Activated CD4-positive, alpha-beta T cell treated with anti-CD3 and anti-CD28 coated beads, Interleukin-2, amount 10 ng/mL, durations not matched to agents 24 days and 14 days (primary cell): ENCODE measurements around the gene CRP. TPM values are rescaled to one million over a fixed set of nuclear protein-coding genes. Genes with fewer than 3 reads are reported as not detected.

Source experiments
- DNase-seq: peaks from one replicate; pipeline ENCODE4 v3.0.0; 2022
- H3K27ac Mint-ChIP-seq: one replicate; pipeline ENCODE4 v1.8.0; 2022; ENCODE audit warnings: mild to moderate bottlenecking, mixed read lengths
- H3K27me3 Mint-ChIP-seq: one replicate; pipeline ENCODE4 v1.8.0; 2022; ENCODE audit warnings: mixed read lengths
- H3K36me3 Mint-ChIP-seq: one replicate; pipeline ENCODE4 v1.8.0; 2022; ENCODE audit warnings: low read depth, mild to moderate bottlenecking, mixed read lengths
- H3K4me1 Mint-ChIP-seq: one replicate; pipeline ENCODE4 v1.8.0; 2021; ENCODE audit warnings: mixed read lengths
- H3K4me3 Mint-ChIP-seq: one replicate; pipeline ENCODE4 v1.8.0; 2022; ENCODE audit warnings: mild to moderate bottlenecking, moderate library complexity, mixed read lengths
- H3K9me3 Mint-ChIP-seq: one replicate; pipeline ENCODE4 v1.8.0; 2021; ENCODE audit warnings: mixed read lengths
- intact Hi-C: fragments of 100-400 bp; cut with micrococcal nuclease; formaldehyde crosslinking; loops from one replicate; pipeline ENCODE4 v1.15.1; 2023
- total RNA-seq: library from RNA; stranded (reverse); gene quantifications from 2 replicates; pipeline ENCODE4 v1.2.3, GENCODE V29; 2022

Gene CRP
- total RNA-seq, 1 donor from 2014 or later = not detected

DNA sequence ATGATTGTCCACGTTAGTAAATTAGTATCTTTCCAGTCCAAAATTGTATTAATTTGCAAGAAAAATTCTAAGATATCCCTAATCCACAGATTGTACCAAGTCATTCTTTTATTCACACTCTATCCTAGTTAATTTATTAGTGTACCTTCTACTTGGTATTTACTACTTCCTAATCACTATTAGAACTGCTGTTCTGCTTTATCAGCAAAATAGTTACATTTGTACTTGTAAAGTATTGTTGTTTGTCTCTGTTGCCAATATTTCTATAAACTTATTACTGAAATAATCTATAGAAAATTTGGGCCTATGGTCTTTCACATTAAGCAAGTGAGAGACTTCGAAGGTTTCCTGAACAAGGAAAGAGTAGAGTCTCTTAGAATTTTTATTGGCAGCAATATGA, 5.6 kb upstream of the CRP start:
- Mint-ChIP-seq H3K4me3 (no peak overlapping the region), H3K9me3 (peaks cover 14% of the 10 kb centered on the region), H3K36me3 (peaks cover 2% of the 10 kb centered on the region), H3K27me3 (no peaks in the 10 kb centered on the region), H3K27ac (no peak overlapping the region), H3K4me1 (no peaks in the 10 kb centered on the region)
- no peak for DNase-seq
- intact Hi-C loops = no loop called here

DNA sequence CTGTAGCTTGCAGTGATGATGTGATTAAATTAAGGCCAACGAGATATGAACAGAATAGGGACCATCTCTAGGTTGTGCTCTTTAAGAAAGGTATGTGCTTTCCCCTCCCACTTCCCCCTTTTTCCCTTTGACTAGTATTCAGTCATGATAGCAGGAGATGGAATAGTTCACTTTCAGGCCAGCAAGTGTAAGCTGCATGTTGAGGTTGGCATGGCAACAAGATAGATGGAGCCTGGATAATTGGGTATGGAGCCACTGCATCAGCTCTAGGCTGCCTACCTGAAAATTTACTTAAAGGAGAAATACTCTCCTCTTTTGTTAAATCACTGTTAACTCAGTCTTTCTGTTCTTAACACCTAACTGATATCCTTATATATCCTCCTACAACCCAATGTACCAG, 1.5 kb upstream of the CRP start:
- H3K27ac Mint-ChIP-seq = no peak overlapping the region

DNA sequence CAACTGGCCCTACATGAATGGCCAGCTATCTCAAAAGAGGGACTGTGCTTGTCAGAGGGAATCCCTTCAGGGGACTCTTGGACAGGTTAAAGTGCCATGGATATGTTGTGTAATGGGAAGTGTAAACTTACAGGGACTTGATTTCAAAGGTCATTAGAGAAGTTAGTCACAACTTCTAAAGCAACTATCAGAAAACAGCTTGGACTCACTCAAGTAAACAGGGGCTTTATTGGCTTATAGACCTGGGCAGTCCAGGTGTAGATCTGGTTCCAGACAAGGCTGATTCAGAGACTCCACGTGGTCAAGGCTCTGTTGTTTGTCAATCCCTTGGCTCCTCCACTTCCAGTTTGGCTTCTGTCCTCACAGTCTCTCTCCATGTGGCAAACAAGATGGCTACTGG, 2.3 kb downstream of the CRP start:
- H3K36me3 Mint-ChIP-seq = no peaks in the 10 kb centered on the region
- DNase-seq = no peak
- no peaks in the 10 kb centered on the region for H3K4me1 Mint-ChIP-seq
- intact Hi-C loops = no loop called here
- H3K9me3 Mint-ChIP-seq = no peaks in the 10 kb centered on the region
- H3K4me3 Mint-ChIP-seq = no peak overlapping the region
- no peaks in the 10 kb centered on the region for H3K27me3 Mint-ChIP-seq
- no peak overlapping the region for H3K27ac Mint-ChIP-seq

More for the DNA sequence above, 1.5 kb upstream of the CRP start:
- no peak overlapping the region for H3K4me3 Mint-ChIP-seq
- H3K27me3 Mint-ChIP-seq = no peaks in the 10 kb centered on the region
- DNase-seq = no peak
- intact Hi-C loops = no loop called here
- H3K36me3 Mint-ChIP-seq = no peaks in the 10 kb centered on the region
- peaks cover 7% of the 10 kb centered on the region for H3K9me3 Mint-ChIP-seq
- no peaks in the 10 kb centered on the region for H3K4me1 Mint-ChIP-seq

DNA sequence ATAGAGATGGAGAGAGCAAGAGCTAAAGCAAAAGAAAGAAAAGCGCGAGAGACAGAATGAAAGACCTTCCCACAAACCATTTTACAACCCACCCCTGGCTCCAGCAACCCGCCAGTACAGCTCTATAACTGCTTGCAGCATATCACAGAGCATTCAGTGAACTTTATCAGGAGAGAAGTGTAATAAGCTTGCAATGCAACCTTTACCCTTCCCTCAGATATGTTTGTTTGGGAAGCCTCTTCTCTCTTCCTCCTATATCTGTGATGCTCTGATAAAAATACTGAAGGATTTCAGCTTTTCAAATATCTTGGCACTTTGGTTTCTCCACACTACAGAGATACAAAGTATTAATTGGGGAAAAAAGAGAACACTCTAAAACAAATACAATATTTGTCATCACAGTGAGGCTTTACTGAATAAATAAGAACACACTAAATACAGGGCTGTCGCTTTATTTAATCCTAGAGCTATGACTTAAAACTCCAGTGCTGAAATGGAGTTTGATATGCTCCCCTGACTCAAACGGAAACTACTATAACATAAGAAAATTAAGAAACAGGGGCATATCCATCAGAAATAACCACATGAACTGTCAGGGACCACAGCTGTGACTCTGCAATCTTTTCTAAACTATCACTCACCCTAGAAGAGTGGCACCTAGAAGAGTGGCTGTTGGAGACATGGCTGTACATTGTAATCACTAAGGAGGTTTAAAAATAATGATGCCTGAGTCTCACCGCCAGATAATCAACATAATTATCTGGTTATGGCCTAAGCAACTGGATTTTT, 6.7 kb downstream of the CRP start:
- Mint-ChIP-seq H3K36me3 (no peaks in the 10 kb centered on the region), H3K4me1 (no peaks in the 10 kb centered on the region), H3K27me3 (peaks cover 3% of the 10 kb centered on the region), H3K27ac (no peak overlapping the region), H3K4me3 (no peak overlapping the region), H3K9me3 (no peaks in the 10 kb centered on the region)
- intact Hi-C loops = no loop called here
- DNase-seq = no peak

DNA sequence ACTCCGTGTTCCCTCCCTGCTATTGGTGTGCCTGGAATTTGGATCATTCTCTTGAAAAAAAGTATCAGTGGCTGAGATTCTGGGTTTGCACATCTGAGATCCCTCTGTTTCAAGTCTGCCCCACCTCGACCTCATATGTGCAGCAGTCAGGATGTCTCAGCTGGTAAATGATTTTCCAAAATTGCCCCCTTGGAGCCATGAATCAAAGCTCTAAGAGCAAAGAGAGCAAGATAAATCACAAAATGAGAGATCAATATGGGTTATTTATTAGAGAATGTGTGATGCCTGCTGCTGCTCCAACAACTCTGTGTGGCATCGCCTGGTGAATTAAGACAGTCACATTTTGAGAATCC, 8.5 kb downstream of the CRP start:
- Mint-ChIP-seq H3K4me1 (no peaks in the 10 kb centered on the region), H3K4me3 (no peak overlapping the region), H3K9me3 (no peaks in the 10 kb centered on the region), H3K27me3 (peaks cover 3% of the 10 kb centered on the region), H3K27ac (no peak overlapping the region), H3K36me3 (no peaks in the 10 kb centered on the region)
- DNase-seq = no peak
- intact Hi-C loops = no loop called here

DNA sequence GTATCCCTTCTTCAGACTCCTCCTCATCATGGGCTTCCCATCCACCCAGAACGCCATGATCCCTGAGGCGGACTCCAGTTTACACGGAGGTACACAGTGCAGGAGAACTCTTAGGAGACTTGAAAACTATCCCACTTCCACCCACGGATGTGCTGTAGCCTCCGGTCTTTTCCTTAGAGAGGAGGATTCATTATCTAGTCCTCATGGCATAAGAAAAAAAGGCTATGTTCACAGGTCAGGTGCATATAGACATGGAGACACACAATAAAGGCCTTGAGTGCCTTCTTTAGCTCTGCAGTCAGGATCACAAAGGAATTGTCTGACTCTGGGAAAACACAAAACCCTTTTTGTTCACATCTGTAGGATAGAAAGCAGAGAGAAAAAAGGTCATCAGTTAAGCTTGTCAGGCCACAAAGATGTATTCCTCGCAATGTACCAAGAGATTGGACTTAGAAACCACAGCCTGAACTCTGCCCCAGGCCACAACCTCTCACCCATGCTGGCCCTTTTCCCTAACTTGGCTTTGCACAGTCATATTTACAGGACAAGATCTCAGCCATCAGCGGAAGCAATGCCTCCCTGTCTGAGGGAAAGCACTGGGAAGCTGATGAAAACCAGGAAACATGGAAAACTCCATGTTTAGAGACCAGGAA, 9.0 kb downstream of the CRP start:
- H3K4me1 Mint-ChIP-seq = no peaks in the 10 kb centered on the region
- no peaks in the 10 kb centered on the region for H3K36me3 Mint-ChIP-seq
- no peak overlapping the region for H3K27ac Mint-ChIP-seq
- H3K4me3 Mint-ChIP-seq = no peak overlapping the region
- intact Hi-C loops = no loop called here
- DNase-seq = no peak
- peaks cover 3% of the 10 kb centered on the region for H3K27me3 Mint-ChIP-seq
- no peaks in the 10 kb centered on the region for H3K9me3 Mint-ChIP-seq

DNA sequence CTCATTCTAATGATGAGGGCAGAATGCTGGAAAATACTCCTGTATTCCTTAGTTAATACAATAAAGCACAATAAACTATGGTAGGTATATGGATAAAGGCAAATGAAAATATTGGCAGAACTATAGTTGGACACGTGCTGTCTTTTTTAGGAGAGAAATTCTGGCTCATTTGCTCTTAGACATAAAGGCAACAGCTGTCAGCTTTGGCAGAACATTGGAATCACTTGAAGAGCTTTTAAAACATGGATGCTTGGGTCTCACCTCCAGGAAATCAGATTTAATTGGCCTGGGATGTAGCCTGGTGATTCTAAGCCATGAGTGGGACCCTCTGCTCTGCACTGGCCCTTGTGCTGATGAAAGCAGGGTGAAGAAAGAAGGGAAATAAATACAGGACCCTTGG, 9.9 kb downstream of the CRP start:
- peaks cover 3% of the 10 kb centered on the region for H3K27me3 Mint-ChIP-seq
- H3K4me3 Mint-ChIP-seq = no peak overlapping the region
- no peaks in the 10 kb centered on the region for H3K4me1 Mint-ChIP-seq
- H3K9me3 Mint-ChIP-seq = no peaks in the 10 kb centered on the region
- no peaks in the 10 kb centered on the region for H3K36me3 Mint-ChIP-seq
- intact Hi-C loops = no loop called here
- H3K27ac Mint-ChIP-seq = no peak overlapping the region
- no peak for DNase-seq

DNA sequence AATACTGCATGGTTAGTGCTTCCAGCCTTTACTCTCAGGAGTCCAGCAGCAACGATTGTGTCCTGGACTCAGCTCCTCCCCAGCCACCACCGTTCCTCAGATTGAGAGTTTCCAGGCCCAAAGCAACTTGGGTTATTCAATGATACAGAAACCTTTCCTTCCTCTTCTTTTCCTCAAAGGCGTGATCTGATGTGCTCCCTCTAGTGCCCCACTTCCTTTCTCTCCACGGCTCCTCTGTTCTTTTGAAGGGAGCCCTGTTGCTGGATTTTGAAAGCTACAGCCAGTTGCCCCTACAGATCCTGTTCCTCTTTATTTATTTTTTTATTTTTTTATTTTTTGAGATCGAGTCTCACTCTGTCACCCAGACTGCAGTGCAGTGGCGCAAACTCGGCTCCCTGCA, 14.1 kb downstream of the CRP start:
- intact Hi-C loops = no loop called here
- Mint-ChIP-seq H3K27ac (no peak overlapping the region), H3K27me3 (peaks cover 7% of the 10 kb centered on the region), H3K36me3 (no peaks in the 10 kb centered on the region), H3K9me3 (no peaks in the 10 kb centered on the region), H3K4me3 (no peak overlapping the region), H3K4me1 (no peaks in the 10 kb centered on the region)
- DNase-seq = no peak

DNA sequence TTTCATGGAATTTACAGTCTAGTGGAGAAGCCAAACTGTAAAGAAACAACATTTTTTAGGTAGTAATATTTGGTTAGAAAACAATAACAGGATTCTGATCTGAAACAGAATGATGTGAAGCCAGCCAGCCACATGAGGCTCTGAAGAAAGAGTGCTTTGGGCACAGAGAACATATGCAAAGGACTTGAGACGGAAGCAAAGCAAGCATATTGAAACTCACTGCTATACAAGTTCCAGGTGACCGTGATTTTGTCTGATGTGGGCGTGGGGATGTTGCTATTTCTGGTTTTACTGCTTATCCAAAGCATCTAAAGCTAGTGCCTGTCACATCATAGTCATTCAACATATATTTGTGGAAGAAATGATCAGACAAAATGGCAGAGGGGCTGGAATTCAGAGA, 14.7 kb downstream of the CRP start:
- no peak overlapping the region for H3K4me3 Mint-ChIP-seq
- no peak overlapping the region for H3K27ac Mint-ChIP-seq
- H3K4me1 Mint-ChIP-seq = no peaks in the 10 kb centered on the region
- peaks cover 8% of the 10 kb centered on the region for H3K27me3 Mint-ChIP-seq
- H3K36me3 Mint-ChIP-seq = no peaks in the 10 kb centered on the region
- intact Hi-C loops = no loop called here
- no peaks in the 10 kb centered on the region for H3K9me3 Mint-ChIP-seq
- DNase-seq = no peak

DNA sequence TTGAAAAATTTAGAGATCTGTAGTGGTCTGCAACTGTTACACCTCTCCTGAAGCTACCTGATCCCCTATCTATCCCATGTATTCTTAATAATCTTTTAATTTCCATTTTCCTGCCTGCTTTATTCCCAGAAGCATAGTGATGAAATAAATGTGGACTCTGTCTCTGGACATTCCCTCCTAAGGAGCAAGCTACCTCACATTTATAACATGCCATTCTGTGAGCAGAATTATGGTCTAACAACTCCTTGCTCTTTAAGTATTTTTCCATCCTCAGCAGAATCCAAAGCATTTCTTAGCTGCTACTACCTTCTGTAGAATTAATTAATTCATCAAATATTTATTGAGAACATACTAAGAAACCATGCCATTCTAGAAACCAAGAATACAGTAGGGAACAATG, 15.1 kb downstream of the CRP start:
- H3K4me1 Mint-ChIP-seq = no peaks in the 10 kb centered on the region
- no peak overlapping the region for H3K4me3 Mint-ChIP-seq
- H3K36me3 Mint-ChIP-seq = no peaks in the 10 kb centered on the region

DNA sequence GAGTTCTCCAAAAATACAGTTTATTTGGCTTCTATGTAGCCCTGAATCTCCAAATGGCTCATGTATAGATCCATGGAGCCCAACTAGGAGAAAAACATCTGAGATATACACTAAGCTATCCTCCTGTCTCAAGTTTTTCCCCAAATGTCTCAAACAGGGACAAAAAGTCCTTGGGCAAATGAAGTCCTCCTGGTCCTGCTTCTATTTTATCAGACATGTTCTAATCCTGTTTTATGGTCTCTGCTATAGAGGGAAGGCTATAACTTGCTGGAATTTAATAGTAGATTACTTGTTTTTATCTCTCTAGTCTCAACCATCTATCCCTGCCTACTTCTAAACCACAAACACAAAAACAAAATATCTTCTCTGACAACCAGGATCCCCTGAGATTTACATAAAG, 26.9 kb downstream of the CRP start:
- Mint-ChIP-seq H3K4me3 (no peak overlapping the region), H3K4me1 (no peaks in the 10 kb centered on the region), H3K27me3 (peaks cover 16% of the 10 kb centered on the region), H3K36me3 (no peaks in the 10 kb centered on the region), H3K27ac (no peak overlapping the region), H3K9me3 (no peaks in the 10 kb centered on the region)
- intact Hi-C loops = no loop called here
- no peak for DNase-seq

More for the DNA sequence above, 15.1 kb downstream of the CRP start:
- DNase-seq = no peak
- Mint-ChIP-seq H3K9me3 (no peaks in the 10 kb centered on the region), H3K27ac (no peak overlapping the region), H3K27me3 (peaks cover 8% of the 10 kb centered on the region)
- intact Hi-C loops = no loop called here

DNA sequence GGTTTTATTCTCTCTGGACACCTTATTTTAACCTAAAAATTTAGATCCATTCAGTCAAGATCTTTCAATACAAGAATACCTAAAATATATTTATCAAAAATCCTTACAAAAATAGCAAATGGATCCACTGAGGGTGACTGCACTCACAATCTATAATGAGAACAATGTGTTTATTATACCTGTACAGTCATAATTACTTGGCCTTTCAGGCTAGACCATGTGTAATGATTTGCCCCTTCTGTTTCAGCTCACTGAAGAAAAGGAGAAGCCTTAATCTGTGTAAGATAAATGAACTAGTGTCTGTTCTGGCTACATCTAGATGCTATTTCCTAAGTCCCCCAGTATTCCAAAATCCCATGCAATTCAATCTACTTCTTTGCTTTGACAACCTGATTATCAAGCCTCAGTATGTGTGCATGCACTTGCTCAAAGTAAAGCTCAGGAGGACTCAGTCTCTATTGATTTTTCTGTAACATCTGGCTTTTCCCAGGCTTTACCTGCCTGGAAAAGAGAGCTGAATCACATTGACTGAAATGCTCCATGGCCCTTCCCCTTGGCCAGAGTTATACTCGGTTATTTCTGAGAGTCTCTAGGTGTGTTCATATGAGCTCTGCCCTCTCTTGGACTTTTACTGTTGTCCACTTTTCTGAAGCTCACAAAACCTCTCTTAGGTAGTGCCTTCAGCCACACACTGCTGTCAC, 27.6 kb downstream of the CRP start:
- peak; percentile 34 for DNase-seq
- H3K4me3 Mint-ChIP-seq = no peak overlapping the region
- no peaks in the 10 kb centered on the region for H3K9me3 Mint-ChIP-seq
- intact Hi-C loops = no loop called here
- peaks cover 13% of the 10 kb centered on the region for H3K27me3 Mint-ChIP-seq
- no peak overlapping the region for H3K27ac Mint-ChIP-seq
- H3K36me3 Mint-ChIP-seq = no peaks in the 10 kb centered on the region
- no peaks in the 10 kb centered on the region for H3K4me1 Mint-ChIP-seq

DNA sequence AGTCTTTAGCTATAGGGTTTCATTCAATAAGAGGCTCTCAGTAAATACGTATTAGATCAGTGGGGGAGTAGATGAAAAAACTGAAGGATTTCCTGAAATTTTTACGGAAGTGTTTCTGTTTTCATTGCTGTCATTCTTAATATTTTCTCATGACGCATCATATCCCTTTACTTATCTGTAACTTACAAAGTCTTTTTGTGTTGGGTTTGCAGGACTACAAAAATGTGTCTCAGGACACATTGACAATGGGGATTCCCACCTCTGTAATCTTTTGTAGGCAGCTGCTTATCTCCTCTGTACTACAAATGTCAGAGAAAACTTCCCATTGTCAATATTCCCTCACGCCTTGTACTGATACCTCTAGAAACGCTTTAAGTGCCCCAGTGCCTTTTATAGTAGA, 35.5 kb downstream of the CRP start:
- Mint-ChIP-seq H3K27me3 (peaks cover 11% of the 10 kb centered on the region), H3K9me3 (no peaks in the 10 kb centered on the region), H3K27ac (no peak overlapping the region), H3K4me3 (no peak overlapping the region), H3K36me3 (no peaks in the 10 kb centered on the region), H3K4me1 (no peaks in the 10 kb centered on the region)
- intact Hi-C loops = no loop called here
- no peak for DNase-seq

DNA sequence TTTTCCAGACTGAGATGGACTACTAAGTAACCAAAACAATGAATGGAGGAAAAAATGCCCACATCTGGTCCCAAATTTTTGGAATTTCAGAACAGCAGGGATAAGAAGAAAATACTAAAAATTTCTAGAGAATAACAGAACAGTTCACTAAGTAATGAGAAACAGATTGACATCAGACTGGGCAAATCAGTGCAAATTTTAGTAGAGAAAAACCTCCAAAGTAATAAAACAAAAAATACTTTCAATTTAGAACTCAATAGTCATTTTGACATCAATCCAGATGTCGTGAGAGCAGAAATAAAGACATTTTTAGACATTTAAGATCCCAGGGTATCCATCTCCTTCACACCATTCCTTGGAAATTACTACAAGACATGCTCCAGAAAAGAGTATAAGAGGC, 39.3 kb downstream of the CRP start:
- Mint-ChIP-seq H3K27me3 (peaks cover 14% of the 10 kb centered on the region), H3K9me3 (no peaks in the 10 kb centered on the region), H3K36me3 (no peaks in the 10 kb centered on the region), H3K4me3 (no peak overlapping the region), H3K27ac (no peak overlapping the region), H3K4me1 (no peaks in the 10 kb centered on the region)
- intact Hi-C loops = no loop called here
- DNase-seq = no peak
